ENCODE measurements around the gene OSBPL1A. TPM values are rescaled to one million over a fixed set of nuclear protein-coding genes. Genes with fewer than 3 reads are reported as not detected.

The OSBPL1A gene
- total RNA-seq, 1 donor: 23.3 TPM

DNA sequence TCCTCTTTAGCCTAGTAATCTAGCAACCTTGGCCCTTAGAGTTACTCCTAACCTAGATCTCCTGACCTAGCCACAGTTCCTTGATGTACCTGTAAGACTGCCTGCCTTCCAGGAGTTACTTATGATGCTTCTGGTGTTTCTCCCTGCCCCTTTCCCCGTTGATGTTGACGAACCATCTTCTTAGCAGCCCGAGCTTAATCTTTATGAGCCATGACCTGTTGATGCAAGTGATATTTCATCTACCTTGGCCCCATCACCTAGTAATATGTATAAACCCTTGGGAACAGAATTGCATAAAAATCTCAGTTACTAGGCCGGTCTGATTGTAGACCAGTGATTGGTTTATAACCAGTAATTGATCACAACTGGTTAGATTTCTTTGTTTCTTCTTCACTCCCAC, 31.6 kb upstream of the OSBPL1A start:
- TF ChIP-seq CTCF (IDR thresholded peaks at IDR 0.05; ENCODE audit: insufficient read depth, low read depth, low read length): no peak
- no peak for DNase-seq (ENCODE audit: low read depth)
- no peak overlapping the region for H3K4me3 ChIP-seq (ENCODE audit: low read depth, low read length)

GRCh38 chr18:24428709-24429108, 31.1 kb upstream of the OSBPL1A start:
- H3K4me3 ChIP-seq (ENCODE audit: low read depth, low read length): no peak overlapping the region
- TF ChIP-seq CTCF (IDR thresholded peaks at IDR 0.05; ENCODE audit: insufficient read depth, low read depth, low read length): no peak
- no peak for DNase-seq (ENCODE audit: low read depth)

GRCh38 chr18:24427484-24427883, 29.9 kb upstream of the OSBPL1A start:
- no peak for TF ChIP-seq CTCF (IDR thresholded peaks at IDR 0.05; ENCODE audit: insufficient read depth, low read depth, low read length)
- peak overlapping the region; percentile 75 for H3K4me3 ChIP-seq (ENCODE audit: low read depth, low read length)
- no peak for DNase-seq (ENCODE audit: low read depth)

GRCh38 chr18:24426398-24427294, 29.0 kb upstream of the OSBPL1A start, which contains the start of gene IMPACT:
Gene IMPACT, plus strand, starts transcription at chr18:24426670. Its CDS starts 87 bp downstream, at chr18:24426757.
- peak; percentile 78 for DNase-seq (ENCODE audit: low read depth)
- peak within 1 kb of the TSS; percentile 75 for H3K4me3 ChIP-seq (ENCODE audit: low read depth, low read length)
- TF ChIP-seq CTCF (IDR thresholded peaks at IDR 0.05; ENCODE audit: insufficient read depth, low read depth, low read length): no peak

- H3K4me3 ChIP-seq (ENCODE audit: low read depth, low read length): peak overlapping the region; percentile 75
- no peak for TF ChIP-seq CTCF (IDR thresholded peaks at IDR 0.05; ENCODE audit: insufficient read depth, low read depth, low read length)
- DNase-seq (ENCODE audit: low read depth): no peak
These were observed 28.4 kb upstream of the OSBPL1A start for GRCh38 chr18:24426073-24426397.

- DNase-seq (ENCODE audit: low read depth): no peak
- TF ChIP-seq CTCF (IDR thresholded peaks at IDR 0.05; ENCODE audit: insufficient read depth, low read depth, low read length): no peak
- H3K4me3 ChIP-seq (ENCODE audit: low read depth, low read length): no peak overlapping the region
These were observed 24.2 kb upstream of the OSBPL1A start for GRCh38 chr18:24421831-24422230.

All from fibroblast of villous mesenchyme (primary cell).